Parathyroid adenoma (tissue), 2 donors: Measurements from ENCODE around the gene KLF7.

Experiments used
- H2AFZ ChIP-seq: fragments of 300-600 bp; sonication (generic); one replicate; pipeline ENCODE4 v1.7.0; 2017; ENCODE audit warnings: antibody characterized with exemption, mild to moderate bottlenecking
- H3K27ac ChIP-seq: fragments of 300-600 bp; sonication (generic); one replicate; pipeline ENCODE4 v1.7.0; 2017
- H3K27me3 ChIP-seq: fragments of 300-600 bp; sonication (generic); one replicate; pipeline ENCODE4 v1.7.0; 2017; ENCODE audit warnings: low read length; ENCODE audit not compliant: control insufficient read depth, insufficient read depth
- H3K36me3 ChIP-seq: fragments of 300-600 bp; sonication (generic); one replicate; pipeline ENCODE4 v1.7.0; 2017; ENCODE audit warnings: low read length; ENCODE audit not compliant: control insufficient read depth, insufficient read depth
- H3K4me1 ChIP-seq: fragments of 300-600 bp; sonication (generic); one replicate; pipeline ENCODE4 v1.7.0; 2017; ENCODE audit warnings: control low read depth
- H3K4me2 ChIP-seq: fragments of 300-600 bp; sonication (generic); one replicate; pipeline ENCODE4 v1.7.0; 2017; ENCODE audit warnings: low read length
- H3K4me3 ChIP-seq: fragments of 300-600 bp; sonication (generic); one replicate; pipeline ENCODE4 v1.7.0; 2017; ENCODE audit warnings: low read depth, low read length
- H3K79me2 ChIP-seq: fragments of 300-600 bp; sonication (generic); one replicate; pipeline ENCODE4 v1.7.0; 2017; ENCODE audit warnings: control low read depth
- H3K9ac ChIP-seq: fragments of 300-600 bp; sonication (generic); one replicate; pipeline ENCODE4 v1.7.0; 2017; ENCODE audit warnings: mild to moderate bottlenecking
- H3K9me3 ChIP-seq: fragments of 300-600 bp; sonication (generic); one replicate; pipeline ENCODE4 v1.7.0; 2017; ENCODE audit warnings: low read length; ENCODE audit not compliant: control insufficient read depth
- CTCF ChIP-seq: fragments of 300-600 bp; sonication (generic); IDR thresholded peaks from one replicate; pipeline ENCODE4 v1.7.0; 2017; ENCODE audit warnings: antibody characterized with exemption, mild to moderate bottlenecking
- donor health status: primary hyperparathyroidism.

Gene KLF7

GRCh38 chr2:207112785-207113184 lies 53.0 kb downstream of the KLF7 start:
- Histone ChIP-seq H3K4me3 (no peak overlapping the region), H3K79me2 (no peaks in the 10 kb centered on the region), H3K27ac (no peak overlapping the region), H3K4me1 (no peaks in the 10 kb centered on the region), H3K9me3 (no peaks in the 10 kb centered on the region), H3K36me3 (no peaks in the 10 kb centered on the region), H2AFZ (no peak overlapping the region), H3K27me3 (no peaks in the 10 kb centered on the region), H3K4me2 (no peak overlapping the region), H3K9ac (no peak overlapping the region)
- TF ChIP-seq CTCF = no peak

- H2AFZ ChIP-seq = no peak overlapping the region
- H3K4me3 ChIP-seq = no peak overlapping the region
- H3K4me2 ChIP-seq = no peak overlapping the region
- no peaks in the 10 kb centered on the region for H3K9me3 ChIP-seq
- H3K4me1 ChIP-seq = no peaks in the 10 kb centered on the region
- no peak for TF ChIP-seq CTCF
- no peaks in the 10 kb centered on the region for H3K79me2 ChIP-seq
- no peaks in the 10 kb centered on the region for H3K27me3 ChIP-seq
- H3K36me3 ChIP-seq = no peaks in the 10 kb centered on the region
- H3K27ac ChIP-seq = no peak overlapping the region
- no peak overlapping the region for H3K9ac ChIP-seq
Observed at GRCh38 chr2:207112383-207112782, 53.4 kb downstream of the KLF7 start.

GRCh38 chr2:207111757-207112156 lies 54.0 kb downstream of the KLF7 start:
- Histone ChIP-seq H2AFZ (no peak overlapping the region), H3K4me1 (no peaks in the 10 kb centered on the region), H3K4me3 (no peak overlapping the region), H3K4me2 (no peak overlapping the region), H3K27ac (no peak overlapping the region), H3K9me3 (no peaks in the 10 kb centered on the region), H3K79me2 (no peaks in the 10 kb centered on the region), H3K9ac (no peak overlapping the region), H3K36me3 (no peaks in the 10 kb centered on the region), H3K27me3 (no peaks in the 10 kb centered on the region)
- TF ChIP-seq CTCF = no peak

GRCh38 chr2:207110715-207111114 lies 55.0 kb downstream of the KLF7 start:
- H3K79me2 ChIP-seq = no peaks in the 10 kb centered on the region
- H3K4me2 ChIP-seq = no peak overlapping the region
- H3K4me3 ChIP-seq = no peak overlapping the region
- no peaks in the 10 kb centered on the region for H3K4me1 ChIP-seq
- TF ChIP-seq CTCF = no peak
- no peak overlapping the region for H3K27ac ChIP-seq
- no peaks in the 10 kb centered on the region for H3K9me3 ChIP-seq
- no peak overlapping the region for H2AFZ ChIP-seq
- H3K27me3 ChIP-seq = no peaks in the 10 kb centered on the region
- no peak overlapping the region for H3K9ac ChIP-seq
- H3K36me3 ChIP-seq = no peaks in the 10 kb centered on the region

GRCh38 chr2:207110310-207110709 lies 55.4 kb downstream of the KLF7 start:
- TF ChIP-seq CTCF = no peak
- no peaks in the 10 kb centered on the region for H3K27me3 ChIP-seq
- H3K4me2 ChIP-seq = no peak overlapping the region
- H3K4me3 ChIP-seq = no peak overlapping the region
- no peaks in the 10 kb centered on the region for H3K4me1 ChIP-seq
- no peak overlapping the region for H2AFZ ChIP-seq
- H3K79me2 ChIP-seq = no peaks in the 10 kb centered on the region
- H3K27ac ChIP-seq = no peak overlapping the region
- H3K36me3 ChIP-seq = no peaks in the 10 kb centered on the region
- no peaks in the 10 kb centered on the region for H3K9me3 ChIP-seq
- no peak overlapping the region for H3K9ac ChIP-seq
